ENCODE results near the gene TMEM50B.

- no peak for TF ChIP-seq FOXM1 (IDR thresholded peaks at IDR 0.05; ENCODE audit: borderline replicate concordance, low read depth)
- TF ChIP-seq RAD21 (IDR thresholded peaks at IDR 0.05; ENCODE audit: low read depth), result no peak
- TF ChIP-seq TAF1 (IDR thresholded peaks at IDR 0.05; ENCODE audit: low read depth), result no peak; the same call in 1 of the 2 replicates
- 0 out of 2 replicates have a peak, but pooled peaks have one; percentile 16 for TF ChIP-seq YY1 (IDR thresholded peaks at IDR 0.05; ENCODE audit: low read depth)
- no peak for TF ChIP-seq CREB1 (IDR thresholded peaks at IDR 0.05; ENCODE audit: low read depth)
Measured at GRCh38 chr21:33491373-33492102, 11.8 kb upstream of the TMEM50B start, which contains the start of gene DNAJC28.

Measured in Ishikawa (cell line).